ENCODE measurements around the gene MVK.

MVK gene

DNA sequence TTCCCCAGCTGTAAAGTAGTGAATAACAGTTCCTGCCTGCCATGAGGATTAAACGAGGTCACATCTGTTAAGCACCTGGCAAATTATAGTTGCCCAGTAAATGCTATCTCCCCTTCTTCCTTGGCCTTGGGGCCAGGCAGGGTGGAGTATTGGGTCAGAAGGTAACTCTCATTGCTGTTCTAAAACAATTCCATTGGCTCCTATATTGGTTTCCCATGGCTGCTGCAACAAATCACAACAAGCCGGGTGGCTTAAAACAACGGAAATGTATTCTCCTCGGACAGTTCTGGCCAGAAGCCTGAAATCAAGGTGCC, 32.2 kb upstream of the MVK start:
- TF ChIP-seq, protein P1, sequence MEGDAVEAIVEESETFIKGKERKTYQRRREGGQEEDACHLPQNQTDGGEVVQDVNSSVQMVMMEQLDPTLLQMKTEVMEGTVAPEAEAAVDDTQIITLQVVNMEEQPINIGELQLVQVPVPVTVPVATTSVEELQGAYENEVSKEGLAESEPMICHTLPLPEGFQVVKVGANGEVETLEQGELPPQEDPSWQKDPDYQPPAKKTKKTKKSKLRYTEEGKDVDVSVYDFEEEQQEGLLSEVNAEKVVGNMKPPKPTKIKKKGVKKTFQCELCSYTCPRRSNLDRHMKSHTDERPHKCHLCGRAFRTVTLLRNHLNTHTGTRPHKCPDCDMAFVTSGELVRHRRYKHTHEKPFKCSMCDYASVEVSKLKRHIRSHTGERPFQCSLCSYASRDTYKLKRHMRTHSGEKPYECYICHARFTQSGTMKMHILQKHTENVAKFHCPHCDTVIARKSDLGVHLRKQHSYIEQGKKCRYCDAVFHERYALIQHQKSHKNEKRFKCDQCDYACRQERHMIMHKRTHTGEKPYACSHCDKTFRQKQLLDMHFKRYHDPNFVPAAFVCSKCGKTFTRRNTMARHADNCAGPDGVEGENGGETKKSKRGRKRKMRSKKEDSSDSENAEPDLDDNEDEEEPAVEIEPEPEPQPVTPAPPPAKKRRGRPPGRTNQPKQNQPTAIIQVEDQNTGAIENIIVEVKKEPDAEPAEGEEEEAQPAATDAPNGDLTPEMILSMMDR (IDR thresholded peaks at IDR 0.05; ENCODE audit: low read length) = no peak
- TF ChIP-seq EZH2 (IDR thresholded peaks at IDR 0.05; ENCODE audit: borderline replicate concordance, low read length) = no peak
- H3K9ac ChIP-seq (ENCODE audit: low read length) = no peak overlapping the region
- H3K9me2 ChIP-seq (ENCODE audit: low read depth, low read length) = no peaks in the 10 kb centered on the region
- H3K4me1 ChIP-seq (ENCODE audit: insufficient read depth, low read length, severe bottlenecking) = no peaks in the 10 kb centered on the region
- H3K9me3 ChIP-seq (ENCODE audit: low read length) = no peaks in the 10 kb centered on the region
- H3K36me3 ChIP-seq (ENCODE audit: insufficient read depth, low read length) = no peaks in the 10 kb centered on the region
- no peaks in the 10 kb centered on the region for H3F3A ChIP-seq (ENCODE audit: insufficient read depth, low read length)
- no peaks in the 10 kb centered on the region for H4K20me1 ChIP-seq (ENCODE audit: insufficient read depth, low read length)
- no peak overlapping the region for H2AFZ ChIP-seq (ENCODE audit: low read length)
- no peaks in the 10 kb centered on the region for H3K79me2 ChIP-seq (ENCODE audit: insufficient read depth, low read length)
- no peaks in the 10 kb centered on the region for H3K27me3 ChIP-seq (ENCODE audit: insufficient read depth, low read length)
- no peak overlapping the region for H3K27ac ChIP-seq (ENCODE audit: low read depth, low read length, poor library complexity, severe bottlenecking)
- no peak overlapping the region for H3K4me3 ChIP-seq (ENCODE audit: low read depth, low read length, poor library complexity, severe bottlenecking)
- no peak overlapping the region for H3K4me2 ChIP-seq (ENCODE audit: low read length)

DNA sequence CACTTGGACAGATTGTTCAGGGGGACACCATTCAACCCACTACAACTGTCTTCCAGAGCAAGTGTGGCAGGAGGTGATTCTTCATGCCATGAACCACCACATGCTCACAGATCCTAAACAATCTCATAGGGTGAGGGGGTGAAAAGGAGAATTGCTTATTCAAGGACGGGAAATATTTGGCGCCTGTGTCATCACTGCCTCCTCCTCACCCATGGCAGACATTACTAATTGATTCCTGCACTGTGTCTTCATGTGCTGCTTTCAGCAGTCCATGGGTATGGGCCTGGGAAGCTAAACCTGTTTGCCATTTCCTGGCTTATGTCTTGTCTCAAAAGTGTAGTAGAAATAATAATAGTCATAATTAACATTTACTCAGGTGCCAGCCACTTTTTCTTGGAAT, 31.6 kb upstream of the MVK start:
- H4K20me1 ChIP-seq (ENCODE audit: insufficient read depth, low read length) = no peaks in the 10 kb centered on the region
- H3K4me3 ChIP-seq (ENCODE audit: low read depth, low read length, poor library complexity, severe bottlenecking) = no peak overlapping the region
- H2AFZ ChIP-seq (ENCODE audit: low read length) = no peak overlapping the region
- H3K4me2 ChIP-seq (ENCODE audit: low read length) = no peak overlapping the region
- no peaks in the 10 kb centered on the region for H3K4me1 ChIP-seq (ENCODE audit: insufficient read depth, low read length, severe bottlenecking)
- no peaks in the 10 kb centered on the region for H3K27me3 ChIP-seq (ENCODE audit: insufficient read depth, low read length)
- H3K9ac ChIP-seq (ENCODE audit: low read length) = no peak overlapping the region
- TF ChIP-seq, protein P1 (IDR thresholded peaks at IDR 0.05; ENCODE audit: low read length) = no peak
- no peak for TF ChIP-seq EZH2 (IDR thresholded peaks at IDR 0.05; ENCODE audit: borderline replicate concordance, low read length)
- no peaks in the 10 kb centered on the region for H3K9me3 ChIP-seq (ENCODE audit: low read length)
- no peak overlapping the region for H3K27ac ChIP-seq (ENCODE audit: low read depth, low read length, poor library complexity, severe bottlenecking)
- H3F3A ChIP-seq (ENCODE audit: insufficient read depth, low read length) = no peaks in the 10 kb centered on the region
- H3K36me3 ChIP-seq (ENCODE audit: insufficient read depth, low read length) = no peaks in the 10 kb centered on the region
- no peaks in the 10 kb centered on the region for H3K79me2 ChIP-seq (ENCODE audit: insufficient read depth, low read length)
- no peaks in the 10 kb centered on the region for H3K9me2 ChIP-seq (ENCODE audit: low read depth, low read length)

DNA sequence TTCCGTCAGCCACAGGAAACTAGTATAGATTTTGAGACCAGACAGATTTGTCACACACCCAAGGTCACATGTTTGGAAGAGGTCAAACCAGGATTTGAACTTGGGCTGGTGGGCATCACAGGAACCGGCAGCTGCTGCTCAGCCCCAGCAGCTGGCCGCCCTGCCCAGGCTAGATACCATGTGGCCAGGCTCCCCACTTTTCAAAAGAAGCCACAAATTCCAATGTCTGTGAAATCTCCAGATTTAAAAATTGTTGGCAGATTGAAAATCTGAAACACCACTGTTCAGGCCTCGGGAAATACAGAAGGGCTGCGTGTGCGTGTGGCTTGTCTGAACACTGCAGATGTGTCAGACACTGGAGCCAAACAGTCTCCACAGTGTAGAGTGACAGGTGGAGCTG, 30.7 kb upstream of the MVK start:
- Histone ChIP-seq H3K27ac (ENCODE audit: low read depth, low read length, poor library complexity, severe bottlenecking) (no peak overlapping the region), H3F3A (ENCODE audit: insufficient read depth, low read length) (no peaks in the 10 kb centered on the region), H2AFZ (ENCODE audit: low read length) (no peak overlapping the region), H3K79me2 (ENCODE audit: insufficient read depth, low read length) (no peaks in the 10 kb centered on the region), H3K4me3 (ENCODE audit: low read depth, low read length, poor library complexity, severe bottlenecking) (no peak overlapping the region), H3K36me3 (ENCODE audit: insufficient read depth, low read length) (no peaks in the 10 kb centered on the region), H3K9me2 (ENCODE audit: low read depth, low read length) (no peaks in the 10 kb centered on the region), H3K4me2 (ENCODE audit: low read length) (no peak overlapping the region), H3K9me3 (ENCODE audit: low read length) (no peaks in the 10 kb centered on the region), H3K4me1 (ENCODE audit: insufficient read depth, low read length, severe bottlenecking) (no peaks in the 10 kb centered on the region), H3K9ac (ENCODE audit: low read length) (no peak overlapping the region), H4K20me1 (ENCODE audit: insufficient read depth, low read length) (no peaks in the 10 kb centered on the region), H3K27me3 (ENCODE audit: insufficient read depth, low read length) (no peaks in the 10 kb centered on the region)
- TF ChIP-seq EZH2 (IDR thresholded peaks at IDR 0.05; ENCODE audit: borderline replicate concordance, low read length) = no peak
- TF ChIP-seq, protein P1 (IDR thresholded peaks at IDR 0.05; ENCODE audit: low read length) = no peak

All from OCI-LY1 (cell line).